ENCODE results near the gene C6orf118. TPM values are rescaled to one million over a fixed set of nuclear protein-coding genes. Genes with fewer than 3 reads are reported as not detected.

The C6orf118 gene
- total RNA-seq, 1 donor from 2014 or later = 2.2 TPM

- Histone ChIP-seq H3K4me1 (no peaks in the 10 kb centered on the region), H3K27me3 (no peaks in the 10 kb centered on the region), H3K36me3 (no peaks in the 10 kb centered on the region), H3K9me3 (ENCODE audit: low read depth) (peaks cover 4% of the 10 kb centered on the region), H4K20me1 (ENCODE audit: low read depth) (no peaks in the 10 kb centered on the region), H3K9ac (no peak overlapping the region), H3K79me2 (ENCODE audit: low read depth) (no peaks in the 10 kb centered on the region), H3K4me2 (no peak overlapping the region), H3K4me3 (no peak overlapping the region), H2AFZ (replicated peaks) (no peak overlapping the region), H3F3A (ENCODE audit: low read depth) (no peaks in the 10 kb centered on the region), H3K27ac (no peak overlapping the region)
- peaks cover 4% of the 10 kb centered on the region for H3K36me3 Mint-ChIP-seq
- H3K27me3 Mint-ChIP-seq (ENCODE audit: insufficient read depth, low read depth) = peaks cover 2% of the 10 kb centered on the region
- no peak overlapping the region for H3K27ac Mint-ChIP-seq
- H3K4me3 Mint-ChIP-seq = no peak overlapping the region
- H3K9me3 Mint-ChIP-seq = peaks cover 15% of the 10 kb centered on the region
- no peak for DNase-seq (ENCODE audit: low spot score)
- no peak for TF ChIP-seq CTCF (IDR thresholded peaks at IDR 0.05)
- TF ChIP-seq EZH2 (IDR thresholded peaks at IDR 0.05) = no peak
- TF ChIP-seq EZH2phosphoT487 (IDR thresholded peaks at IDR 0.05) = no peak
- H3K4me1 Mint-ChIP-seq = no peaks in the 10 kb centered on the region
Observed at GRCh38 chr6:165260462-165260861, 48.9 kb downstream of the C6orf118 start.

- H3K4me3 Mint-ChIP-seq = no peak overlapping the region
- Histone ChIP-seq H3K27ac (no peak overlapping the region), H3K9ac (no peak overlapping the region), H3K36me3 (no peaks in the 10 kb centered on the region), H3K9me3 (ENCODE audit: low read depth) (no peaks in the 10 kb centered on the region), H3F3A (ENCODE audit: low read depth) (no peaks in the 10 kb centered on the region), H3K4me2 (no peak overlapping the region), H3K27me3 (no peaks in the 10 kb centered on the region), H2AFZ (replicated peaks) (no peak overlapping the region), H3K4me1 (no peaks in the 10 kb centered on the region), H3K79me2 (ENCODE audit: low read depth) (no peaks in the 10 kb centered on the region), H3K4me3 (no peak overlapping the region), H4K20me1 (ENCODE audit: low read depth) (no peaks in the 10 kb centered on the region)
- H3K4me1 Mint-ChIP-seq = peaks cover 5% of the 10 kb centered on the region
- H3K27me3 Mint-ChIP-seq (ENCODE audit: insufficient read depth, low read depth) = peaks cover 1% of the 10 kb centered on the region
- H3K27ac Mint-ChIP-seq = no peak overlapping the region
- peaks cover 2% of the 10 kb centered on the region for H3K36me3 Mint-ChIP-seq
- no peak for TF ChIP-seq CTCF (IDR thresholded peaks at IDR 0.05)
- no peak for TF ChIP-seq EZH2 (IDR thresholded peaks at IDR 0.05)
- TF ChIP-seq EZH2phosphoT487 (IDR thresholded peaks at IDR 0.05) = no peak
- no peak for DNase-seq (ENCODE audit: low spot score)
- H3K9me3 Mint-ChIP-seq = no peaks in the 10 kb centered on the region
Observed at GRCh38 chr6:165249808-165250207, 59.6 kb downstream of the C6orf118 start.

- Histone ChIP-seq H3K79me2 (ENCODE audit: low read depth) (no peaks in the 10 kb centered on the region), H3K4me2 (no peak overlapping the region), H2AFZ (replicated peaks) (no peak overlapping the region), H3K9me3 (ENCODE audit: low read depth) (no peaks in the 10 kb centered on the region), H3K4me3 (no peak overlapping the region), H3K4me1 (no peaks in the 10 kb centered on the region), H3K9ac (no peak overlapping the region), H3K36me3 (no peaks in the 10 kb centered on the region), H3K27ac (no peak overlapping the region), H3F3A (ENCODE audit: low read depth) (no peaks in the 10 kb centered on the region), H3K27me3 (no peaks in the 10 kb centered on the region), H4K20me1 (ENCODE audit: low read depth) (no peaks in the 10 kb centered on the region)
- TF ChIP-seq CTCF (IDR thresholded peaks at IDR 0.05) (no peak), EZH2 (IDR thresholded peaks at IDR 0.05) (no peak), EZH2phosphoT487 (IDR thresholded peaks at IDR 0.05) (no peak)
- no peak overlapping the region for H3K27ac Mint-ChIP-seq
- H3K36me3 Mint-ChIP-seq = no peaks in the 10 kb centered on the region
- DNase-seq (ENCODE audit: low spot score) = no peak
- H3K4me1 Mint-ChIP-seq = peaks cover 7% of the 10 kb centered on the region
- no peaks in the 10 kb centered on the region for H3K9me3 Mint-ChIP-seq
- no peaks in the 10 kb centered on the region for H3K27me3 Mint-ChIP-seq (ENCODE audit: insufficient read depth, low read depth)
- no peak overlapping the region for H3K4me3 Mint-ChIP-seq
Observed at GRCh38 chr6:165245701-165246100, 63.7 kb downstream of the C6orf118 start.
